ENCODE measurements around the gene C1orf159.
"Not testable (repeated sequence)": the region's sequence is repeated elsewhere in the genome, so short reads cannot be mapped to it uniquely, and the experiment has no call there.

The C1orf159 gene

GRCh38 chr1:1149416-1149815 is 33.5 kb upstream of the C1orf159 start:
- no peak for DNase-seq (ENCODE audit: low spot score)

- DNase-seq (ENCODE audit: low spot score) = no peak
These were observed 32.7 kb upstream of the C1orf159 start for GRCh38 chr1:1148569-1148968.

DNA sequence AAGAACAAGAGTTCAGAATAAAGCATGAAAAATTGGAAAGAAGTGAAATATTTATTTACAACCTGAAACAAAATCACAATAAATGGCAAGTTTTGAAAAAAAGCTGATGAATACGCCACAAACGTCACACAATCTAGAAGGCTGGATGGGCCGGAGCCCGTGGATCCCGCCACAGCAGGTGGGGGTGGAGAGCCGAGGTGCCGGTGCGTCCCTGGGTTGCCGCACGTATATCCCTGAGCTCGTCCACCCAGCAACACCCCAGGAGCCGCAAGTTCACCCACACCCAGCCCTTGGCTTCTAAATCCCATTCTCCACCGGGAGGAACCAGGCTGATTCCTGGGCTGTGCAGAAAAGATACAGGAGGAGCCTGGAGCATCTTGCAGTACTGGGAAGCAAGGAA is 32.2 kb upstream of the C1orf159 start:
- no peak for DNase-seq (ENCODE audit: low spot score)

DNA sequence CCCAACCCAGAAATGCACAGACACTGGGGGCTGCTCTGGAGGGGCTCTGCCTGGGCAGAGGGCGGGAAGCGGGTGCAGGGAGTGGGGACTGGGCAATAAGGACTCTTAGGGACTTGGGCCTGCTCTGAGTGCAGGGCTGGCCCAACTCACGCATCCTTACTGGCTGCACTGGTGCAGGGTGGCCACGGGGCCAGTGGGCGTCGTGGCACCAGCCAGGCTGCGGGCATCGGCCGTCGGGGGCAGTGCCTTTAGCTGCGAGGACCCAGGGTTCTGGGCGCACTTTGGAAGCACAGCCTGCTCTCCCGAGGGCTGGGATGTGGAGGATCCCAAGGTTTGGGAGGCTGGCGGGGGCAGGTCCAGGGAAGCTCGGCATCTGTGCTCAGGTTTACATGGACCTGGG is 30.7 kb upstream of the C1orf159 start:
- no peak for DNase-seq (ENCODE audit: low spot score)

DNA sequence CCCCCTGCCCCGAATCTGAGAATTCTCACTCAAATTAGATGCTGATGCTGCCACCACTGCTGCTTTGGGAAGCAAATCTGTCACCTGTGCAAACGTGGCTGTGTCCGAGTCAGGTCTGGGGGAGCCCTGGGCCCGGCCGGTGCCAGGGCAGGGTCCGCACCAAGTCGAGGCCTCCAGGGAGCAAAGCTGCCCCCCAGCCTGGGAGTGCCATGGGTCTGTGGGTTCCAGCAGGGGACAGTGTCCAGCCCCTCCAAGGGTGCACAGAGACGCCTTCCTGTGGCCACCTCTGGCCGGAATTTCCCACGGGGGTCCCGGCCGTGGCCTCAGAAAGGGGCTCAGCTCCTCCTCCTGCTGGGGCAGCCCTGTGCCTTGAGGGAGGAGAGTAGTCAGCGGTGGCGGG is 30.1 kb upstream of the C1orf159 start:
- no peak for DNase-seq (ENCODE audit: low spot score)

DNA sequence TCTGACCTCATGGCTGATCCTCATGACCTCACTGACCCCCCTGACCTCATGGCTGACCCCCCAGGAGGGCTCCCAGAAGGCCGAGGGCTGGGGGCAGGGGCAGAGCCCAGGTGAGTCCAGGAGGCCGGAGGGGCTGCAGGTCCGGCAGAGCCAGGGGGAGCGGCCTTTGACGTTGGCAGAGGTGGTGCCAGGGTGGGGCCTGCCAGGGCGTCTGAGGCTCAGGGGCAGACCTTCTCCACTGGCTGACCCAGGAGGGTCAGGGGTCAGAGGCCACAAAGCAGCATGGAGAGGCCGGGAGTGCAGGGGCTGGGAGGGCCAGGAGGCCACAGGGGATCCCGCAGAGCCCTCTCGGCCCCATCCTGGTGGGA is 29.6 kb upstream of the C1orf159 start:
- no peak for DNase-seq (ENCODE audit: low spot score)

DNA sequence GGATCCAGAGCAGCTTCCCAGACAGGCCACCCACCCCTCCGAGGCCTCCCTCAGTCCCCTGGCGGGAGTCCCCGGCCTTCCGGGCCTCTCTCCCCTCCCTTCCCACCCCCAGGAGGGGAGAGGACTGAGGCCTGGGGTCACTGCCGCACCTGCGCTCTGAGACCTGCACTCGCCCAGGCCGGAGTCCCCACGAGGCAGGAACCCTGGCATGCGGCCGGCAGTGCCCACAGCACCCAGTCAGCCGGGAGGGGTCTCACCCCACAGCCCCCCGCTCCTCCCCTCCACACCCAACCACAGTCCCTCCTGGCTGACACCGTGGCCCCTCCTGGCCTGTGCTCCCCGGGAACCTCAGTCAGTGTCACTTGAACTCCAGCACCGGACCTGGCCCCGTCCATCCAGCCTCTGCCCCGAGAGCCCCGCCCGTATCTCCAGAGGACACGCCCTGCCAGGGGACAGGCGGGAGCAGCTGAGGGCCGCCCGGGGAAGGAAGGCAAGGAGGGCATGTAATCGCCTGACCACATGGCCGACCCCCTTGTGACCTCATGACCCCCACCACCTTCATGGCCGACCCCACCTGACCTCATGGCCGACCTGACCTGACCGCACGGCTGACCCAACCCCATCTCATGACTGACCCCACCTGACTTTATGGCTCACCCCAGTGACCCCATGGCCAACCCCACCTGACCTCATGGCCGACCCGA is 29.1 kb upstream of the C1orf159 start:
- no peak for DNase-seq (ENCODE audit: low spot score)

DNA sequence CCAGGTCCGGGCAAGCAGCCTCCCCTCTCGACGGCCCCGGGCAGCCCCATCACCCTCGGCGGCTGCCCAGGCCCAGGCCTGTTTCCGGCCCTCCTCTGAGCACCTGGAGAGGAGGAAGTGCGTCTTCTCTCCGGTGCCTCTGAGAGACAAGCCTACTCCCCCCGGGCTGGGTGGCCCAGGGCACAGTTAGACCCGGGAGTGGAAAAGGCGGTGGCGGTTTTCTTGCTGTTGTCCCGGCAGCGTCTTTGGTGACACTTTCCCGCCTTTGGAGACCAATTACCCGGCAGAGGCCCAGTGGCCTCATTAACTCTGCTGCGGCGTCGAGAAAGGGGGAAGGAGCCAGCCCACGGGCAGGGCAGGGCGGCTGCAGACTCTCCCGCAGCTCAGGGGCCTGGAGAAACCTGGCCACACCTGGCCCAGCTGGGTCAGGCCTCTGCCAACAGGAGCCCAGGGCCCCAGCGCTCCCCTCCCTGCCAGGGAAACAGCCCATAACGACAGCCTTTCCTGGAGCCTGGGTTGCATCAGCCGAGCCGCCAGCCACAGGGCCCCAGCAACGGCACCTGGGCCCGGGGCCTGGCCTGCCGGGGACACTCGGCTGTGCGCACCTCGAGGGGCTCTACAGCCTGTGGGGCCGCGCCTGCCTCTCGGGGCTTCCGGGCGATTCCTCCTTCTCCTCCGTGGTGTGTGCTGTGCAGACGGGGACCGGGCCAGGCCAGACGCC is 28.4 kb upstream of the C1orf159 start:
- DNase-seq (ENCODE audit: low spot score) = no peak

DNA sequence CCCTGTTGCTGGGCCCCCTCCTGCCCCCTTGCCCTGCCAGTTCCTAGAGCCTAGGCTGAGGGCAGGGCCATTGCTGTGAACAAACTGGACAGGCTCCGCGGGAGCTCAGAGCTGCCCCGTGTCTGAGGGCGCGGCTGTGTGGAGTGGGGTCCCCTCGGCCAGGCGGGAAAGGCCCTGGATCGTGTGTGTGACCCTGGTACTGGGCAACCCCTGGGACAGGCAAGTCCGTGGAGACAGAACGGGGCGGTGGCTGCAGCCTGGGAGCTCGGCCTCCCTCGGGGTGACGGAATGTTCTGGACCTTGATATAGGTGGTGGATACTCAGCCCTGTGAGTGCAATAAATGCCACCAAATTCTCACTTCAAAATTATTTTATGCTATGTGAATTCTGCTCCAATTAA is 27.7 kb upstream of the C1orf159 start:
- no peak for DNase-seq (ENCODE audit: low spot score)

- no peak for DNase-seq (ENCODE audit: low spot score)
These were observed 27.0 kb upstream of the C1orf159 start for GRCh38 chr1:1142844-1143243.

DNA sequence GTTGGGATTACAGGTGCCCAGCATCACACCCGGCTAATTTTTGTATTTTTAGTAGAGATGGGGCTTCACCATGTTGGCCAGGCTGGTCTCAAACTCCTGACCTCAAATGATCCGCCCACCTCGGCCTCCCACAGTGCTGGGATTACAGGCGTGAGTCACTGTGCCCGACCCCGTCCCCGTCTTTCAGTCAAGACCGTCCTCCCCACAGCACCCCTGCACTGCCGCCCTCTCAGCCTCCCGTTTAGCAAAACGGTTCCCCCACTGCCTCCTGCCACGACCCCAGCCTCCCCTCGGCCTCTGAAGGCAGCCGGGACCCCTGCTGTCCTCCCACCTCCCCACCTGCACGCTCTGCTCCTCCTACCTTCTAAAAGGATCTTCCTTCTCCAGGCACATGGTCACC is 26.5 kb upstream of the C1orf159 start:
- DNase-seq (ENCODE audit: low spot score) = not testable (repeated sequence)

- no peak for DNase-seq (ENCODE audit: low spot score)
These were observed 26.0 kb upstream of the C1orf159 start for GRCh38 chr1:1141911-1142250.

GRCh38 chr1:1141244-1141910 is 25.5 kb upstream of the C1orf159 start:
- DNase-seq (ENCODE audit: low spot score) = no peak

- no peak for DNase-seq (ENCODE audit: low spot score)
These were observed 24.8 kb upstream of the C1orf159 start for GRCh38 chr1:1140673-1141072.

GRCh38 chr1:1137256-1138045 is 21.6 kb upstream of the C1orf159 start:
- no peak for DNase-seq (ENCODE audit: low spot score)

GRCh38 chr1:1136547-1137230 is 20.8 kb upstream of the C1orf159 start:
- no peak for DNase-seq (ENCODE audit: low spot score)

- no peak for DNase-seq (ENCODE audit: low spot score)
These were observed 19.6 kb upstream of the C1orf159 start for GRCh38 chr1:1135339-1136136.

- DNase-seq (ENCODE audit: low spot score) = no peak
These were observed 18.5 kb upstream of the C1orf159 start for GRCh38 chr1:1134300-1134970.

GRCh38 chr1:1132956-1133750 is 17.3 kb upstream of the C1orf159 start:
- DNase-seq (ENCODE audit: low spot score) = no peak

Data from kidney capillary endothelial cell (primary cell).